NB4 (cell line): Measurements from ENCODE around the gene SERPINB13.

Experiments
- DNase-seq: peaks from one replicate; pipeline ENCODE4 v3.0.0; 2010; ENCODE audit warnings: low read depth
- H3K4me3 ChIP-seq: one replicate; pipeline ENCODE4 v1.5.1; 2011; ENCODE audit warnings: mild to moderate bottlenecking, low read depth, low read length, moderate library complexity
- MYC ChIP-seq: IDR thresholded peaks from 2 replicates; pipeline ENCODE4 v1.6.1; 2011; ENCODE audit warnings: low read depth, low read length
- POLR2A ChIP-seq: IDR thresholded peaks from 2 replicates; pipeline ENCODE4 v1.6.1; 2011; ENCODE audit warnings: mild to moderate bottlenecking; ENCODE audit not compliant: insufficient read length; ENCODE audit errors: extremely low read depth
- TF ChIP-seq, protein P1 (sequence below): IDR thresholded peaks from 2 replicates; pipeline ENCODE4 v1.6.1; 2011; ENCODE audit warnings: low read depth, low read length
- TF ChIP-seq, protein P2 (sequence below): IDR thresholded peaks from one replicate; pipeline ENCODE4 v1.5.1; 2012; ENCODE audit warnings: low read depth, low read length

SERPINB13 gene

DNA sequence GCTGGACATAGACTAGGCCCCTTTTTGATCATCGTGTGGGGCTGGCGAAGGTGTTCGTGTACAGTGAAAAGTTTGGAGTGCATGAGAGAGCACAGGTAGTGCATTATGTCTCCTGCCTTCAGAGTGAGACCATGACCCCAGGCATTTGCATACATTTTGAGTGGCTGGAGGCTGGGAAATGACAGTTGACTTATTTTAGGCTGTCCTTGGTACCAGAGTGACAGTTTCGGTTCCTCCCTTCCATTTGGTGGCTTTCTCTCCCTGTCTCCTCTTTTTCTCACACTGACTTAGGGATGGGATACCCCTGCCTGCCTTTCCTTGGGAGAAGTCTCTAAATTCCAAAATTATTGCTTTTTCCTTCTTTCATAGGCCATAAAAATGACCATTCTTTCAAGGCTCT, 24.9 kb upstream of the SERPINB13 start:
- no peak overlapping the region for H3K4me3 ChIP-seq
- TF ChIP-seq MYC (no peak), POLR2A (no peak)
- TF ChIP-seq, protein P1, sequence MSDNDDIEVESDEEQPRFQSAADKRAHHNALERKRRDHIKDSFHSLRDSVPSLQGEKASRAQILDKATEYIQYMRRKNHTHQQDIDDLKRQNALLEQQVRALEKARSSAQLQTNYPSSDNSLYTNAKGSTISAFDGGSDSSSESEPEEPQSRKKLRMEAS: no peak
- TF ChIP-seq, protein P2, sequence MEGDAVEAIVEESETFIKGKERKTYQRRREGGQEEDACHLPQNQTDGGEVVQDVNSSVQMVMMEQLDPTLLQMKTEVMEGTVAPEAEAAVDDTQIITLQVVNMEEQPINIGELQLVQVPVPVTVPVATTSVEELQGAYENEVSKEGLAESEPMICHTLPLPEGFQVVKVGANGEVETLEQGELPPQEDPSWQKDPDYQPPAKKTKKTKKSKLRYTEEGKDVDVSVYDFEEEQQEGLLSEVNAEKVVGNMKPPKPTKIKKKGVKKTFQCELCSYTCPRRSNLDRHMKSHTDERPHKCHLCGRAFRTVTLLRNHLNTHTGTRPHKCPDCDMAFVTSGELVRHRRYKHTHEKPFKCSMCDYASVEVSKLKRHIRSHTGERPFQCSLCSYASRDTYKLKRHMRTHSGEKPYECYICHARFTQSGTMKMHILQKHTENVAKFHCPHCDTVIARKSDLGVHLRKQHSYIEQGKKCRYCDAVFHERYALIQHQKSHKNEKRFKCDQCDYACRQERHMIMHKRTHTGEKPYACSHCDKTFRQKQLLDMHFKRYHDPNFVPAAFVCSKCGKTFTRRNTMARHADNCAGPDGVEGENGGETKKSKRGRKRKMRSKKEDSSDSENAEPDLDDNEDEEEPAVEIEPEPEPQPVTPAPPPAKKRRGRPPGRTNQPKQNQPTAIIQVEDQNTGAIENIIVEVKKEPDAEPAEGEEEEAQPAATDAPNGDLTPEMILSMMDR: no peak
- no peak for DNase-seq

GRCh38 chr18:63564021-63564420, 23.1 kb upstream of the SERPINB13 start:
- H3K4me3 ChIP-seq: no peak overlapping the region
- DNase-seq: no peak
- TF ChIP-seq, protein P2: no peak
- TF ChIP-seq, protein P1: no peak
- TF ChIP-seq POLR2A (no peak), MYC (no peak)

- DNase-seq: no peak
- TF ChIP-seq, protein P2: no peak
- TF ChIP-seq MYC (no peak), POLR2A (no peak)
- TF ChIP-seq, protein P1: no peak
- no peak overlapping the region for H3K4me3 ChIP-seq
Measured at GRCh38 chr18:63564561-63564960, 22.6 kb upstream of the SERPINB13 start.

DNA sequence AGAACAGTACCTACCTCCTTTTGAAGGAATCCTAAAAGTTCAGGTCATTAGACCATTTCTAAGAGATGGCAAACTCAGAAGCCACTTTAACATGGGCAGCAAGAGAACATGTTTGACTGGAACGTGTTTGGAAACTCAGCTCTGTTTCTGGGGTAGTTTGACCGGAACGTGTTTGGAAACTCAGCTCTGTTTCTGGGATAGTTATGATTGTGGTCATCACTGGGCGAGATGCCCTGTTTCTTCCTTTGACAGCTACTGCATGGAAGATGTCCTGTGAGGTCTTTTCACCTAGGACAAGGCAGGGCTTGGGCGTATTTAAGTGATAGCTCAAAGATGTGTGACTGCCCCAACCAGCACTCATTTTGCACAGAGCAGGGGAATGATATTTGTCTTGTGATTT, 19.9 kb upstream of the SERPINB13 start:
- H3K4me3 ChIP-seq: no peak overlapping the region
- no peak for DNase-seq
- TF ChIP-seq, protein P2: no peak
- no peak for TF ChIP-seq MYC
- TF ChIP-seq, protein P1: no peak
- TF ChIP-seq POLR2A: no peak

- TF ChIP-seq POLR2A (no peak), MYC (no peak)
- TF ChIP-seq, protein P2: no peak
- TF ChIP-seq, protein P1: no peak
- H3K4me3 ChIP-seq: no peak overlapping the region
- no peak for DNase-seq
Measured at GRCh38 chr18:63567825-63568224, 19.3 kb upstream of the SERPINB13 start.
